SK-N-SH (cell line): Measurements from ENCODE around the gene OR6V1.

Source experiments
- CHD2 ChIP-seq: fragments of 150-350 bp; IDR thresholded peaks from 2 replicates; pipeline ENCODE4 v1.6.1; 2018; ENCODE audit warnings: low read length; ENCODE audit not compliant: partially characterized antibody
- EZH2phosphoT487 ChIP-seq: fragments of 200-600 bp; sonication (generic); IDR thresholded peaks from 2 replicates; pipeline ENCODE4 v1.6.1; 2017; ENCODE audit warnings: low read depth, mixed run types, mild to moderate bottlenecking, antibody characterized with exemption, moderate library complexity, borderline replicate concordance
- FOXM1 ChIP-seq: IDR thresholded peaks from 2 replicates; pipeline ENCODE4 v1.4.0; 2012; ENCODE audit warnings: low read depth, mild to moderate bottlenecking
- GABPA ChIP-seq: IDR thresholded peaks from 2 replicates; pipeline ENCODE4 v1.4.0; 2012; ENCODE audit warnings: low read depth, mild to moderate bottlenecking
- JUND ChIP-seq: IDR thresholded peaks from 2 replicates; pipeline ENCODE4 v1.4.0; 2012
- RXRA ChIP-seq: IDR thresholded peaks from 2 replicates; pipeline ENCODE4 v1.4.0; 2012; ENCODE audit warnings: low read depth, mild to moderate bottlenecking, borderline replicate concordance
- SIN3A ChIP-seq: IDR thresholded peaks from 2 replicates; pipeline ENCODE4 v1.6.1; 2012; ENCODE audit warnings: low read depth, mild to moderate bottlenecking, low read length, moderate library complexity, borderline replicate concordance
- SMC3 ChIP-seq: IDR thresholded peaks from 2 replicates; pipeline ENCODE4 v1.6.1; 2012; ENCODE audit warnings: low read depth, low read length, improper control_type of control experiment
- TAF1 ChIP-seq: IDR thresholded peaks from 2 replicates; pipeline ENCODE4 v1.6.1; 2012; ENCODE audit warnings: low read depth, mild to moderate bottlenecking, low read length, moderate library complexity, borderline replicate concordance
- TCF12 ChIP-seq: IDR thresholded peaks from 2 replicates; pipeline ENCODE4 v1.4.0; 2012
- TF ChIP-seq, protein P1 (sequence below): fragments of 200-600 bp; sonication (generic); IDR thresholded peaks from 2 replicates; pipeline ENCODE4 v1.6.1; 2017; ENCODE audit warnings: antibody characterized with exemption, mild to moderate bottlenecking, moderate library complexity
- TF ChIP-seq, protein P2 (sequence below): IDR thresholded peaks from 2 replicates; pipeline ENCODE4; 2012
- TF ChIP-seq, protein P3 (sequence below): fragments of 150-350 bp; IDR thresholded peaks from 2 replicates; pipeline ENCODE4 v1.6.1; 2017; ENCODE audit warnings: antibody characterized with exemption, low read length, low read depth, borderline replicate concordance

DNA sequence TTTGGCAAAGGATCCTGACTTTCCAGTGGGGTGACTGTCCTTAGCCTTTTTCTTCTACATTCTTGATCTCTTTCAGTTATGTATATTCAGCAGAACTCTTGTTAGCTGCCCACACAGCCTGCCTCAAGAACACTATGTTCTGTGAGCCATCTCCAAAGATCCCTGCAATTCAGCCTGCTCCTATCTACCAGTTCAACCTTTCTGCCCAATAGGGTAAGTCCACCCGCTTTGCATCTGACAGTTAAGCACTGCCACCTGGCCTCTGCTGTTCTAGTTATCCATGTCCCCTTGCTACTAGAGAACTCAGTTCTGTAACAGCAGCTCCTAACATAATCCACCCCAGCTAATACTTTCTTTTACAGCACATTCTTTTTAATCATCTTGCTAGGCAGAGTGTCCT lies 38.7 kb upstream of the OR6V1 start:
- no peak for TF ChIP-seq CHD2
- TF ChIP-seq, protein P1, sequence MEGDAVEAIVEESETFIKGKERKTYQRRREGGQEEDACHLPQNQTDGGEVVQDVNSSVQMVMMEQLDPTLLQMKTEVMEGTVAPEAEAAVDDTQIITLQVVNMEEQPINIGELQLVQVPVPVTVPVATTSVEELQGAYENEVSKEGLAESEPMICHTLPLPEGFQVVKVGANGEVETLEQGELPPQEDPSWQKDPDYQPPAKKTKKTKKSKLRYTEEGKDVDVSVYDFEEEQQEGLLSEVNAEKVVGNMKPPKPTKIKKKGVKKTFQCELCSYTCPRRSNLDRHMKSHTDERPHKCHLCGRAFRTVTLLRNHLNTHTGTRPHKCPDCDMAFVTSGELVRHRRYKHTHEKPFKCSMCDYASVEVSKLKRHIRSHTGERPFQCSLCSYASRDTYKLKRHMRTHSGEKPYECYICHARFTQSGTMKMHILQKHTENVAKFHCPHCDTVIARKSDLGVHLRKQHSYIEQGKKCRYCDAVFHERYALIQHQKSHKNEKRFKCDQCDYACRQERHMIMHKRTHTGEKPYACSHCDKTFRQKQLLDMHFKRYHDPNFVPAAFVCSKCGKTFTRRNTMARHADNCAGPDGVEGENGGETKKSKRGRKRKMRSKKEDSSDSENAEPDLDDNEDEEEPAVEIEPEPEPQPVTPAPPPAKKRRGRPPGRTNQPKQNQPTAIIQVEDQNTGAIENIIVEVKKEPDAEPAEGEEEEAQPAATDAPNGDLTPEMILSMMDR, result no peak
- TF ChIP-seq EZH2phosphoT487, result no peak
- TF ChIP-seq TAF1, result no peak
- TF ChIP-seq FOXM1, result no peak
- TF ChIP-seq RXRA, result no peak
- TF ChIP-seq, protein P2, sequence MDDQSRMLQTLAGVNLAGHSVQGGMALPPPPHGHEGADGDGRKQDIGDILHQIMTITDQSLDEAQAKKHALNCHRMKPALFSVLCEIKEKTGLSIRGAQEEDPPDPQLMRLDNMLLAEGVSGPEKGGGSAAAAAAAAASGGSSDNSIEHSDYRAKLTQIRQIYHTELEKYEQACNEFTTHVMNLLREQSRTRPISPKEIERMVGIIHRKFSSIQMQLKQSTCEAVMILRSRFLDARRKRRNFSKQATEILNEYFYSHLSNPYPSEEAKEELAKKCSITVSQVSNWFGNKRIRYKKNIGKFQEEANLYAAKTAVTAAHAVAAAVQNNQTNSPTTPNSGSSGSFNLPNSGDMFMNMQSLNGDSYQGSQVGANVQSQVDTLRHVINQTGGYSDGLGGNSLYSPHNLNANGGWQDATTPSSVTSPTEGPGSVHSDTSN, result no peak
- TF ChIP-seq TCF12, result no peak
- no peak for TF ChIP-seq JUND
- TF ChIP-seq SMC3, result no peak
- no peak for TF ChIP-seq SIN3A
- TF ChIP-seq GABPA, result no peak
- TF ChIP-seq, protein P3, sequence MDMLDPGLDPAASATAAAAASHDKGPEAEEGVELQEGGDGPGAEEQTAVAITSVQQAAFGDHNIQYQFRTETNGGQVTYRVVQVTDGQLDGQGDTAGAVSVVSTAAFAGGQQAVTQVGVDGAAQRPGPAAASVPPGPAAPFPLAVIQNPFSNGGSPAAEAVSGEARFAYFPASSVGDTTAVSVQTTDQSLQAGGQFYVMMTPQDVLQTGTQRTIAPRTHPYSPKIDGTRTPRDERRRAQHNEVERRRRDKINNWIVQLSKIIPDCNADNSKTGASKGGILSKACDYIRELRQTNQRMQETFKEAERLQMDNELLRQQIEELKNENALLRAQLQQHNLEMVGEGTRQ, result no peak
